ENCODE data around the gene PLIN5.
"Not testable (repeated sequence)": the region's sequence is repeated elsewhere in the genome, so short reads cannot be mapped to it uniquely, and the experiment has no call there.

GRCh38 chr19:4563562-4563961, 28.5 kb upstream of the PLIN5 start:
- TF ChIP-seq CTCF (conservative IDR thresholded peaks at IDR 0.05 in 1 of 2, IDR thresholded peaks at IDR 0.05 in 1 of 2; ENCODE audit: extremely low read depth in 1 of 2, insufficient read depth in 1 of 2, low read depth in 1 of 2, low read length in 2 of 2); EZH2 (IDR thresholded peaks at IDR 0.05; ENCODE audit: borderline replicate concordance, low read length): not testable (repeated sequence)
